ENCODE results near the gene CSNK2A1. TPM values are rescaled to one million over a fixed set of nuclear protein-coding genes. Genes with fewer than 3 reads are reported as not detected.
A peak's percentile ranks its signal among the peaks of the same experiment; 100 is the strongest.

The CSNK2A1 gene
- polyA plus RNA-seq, 3 donors: 31.7 to 55.5 (median 35.2) TPM

DNA sequence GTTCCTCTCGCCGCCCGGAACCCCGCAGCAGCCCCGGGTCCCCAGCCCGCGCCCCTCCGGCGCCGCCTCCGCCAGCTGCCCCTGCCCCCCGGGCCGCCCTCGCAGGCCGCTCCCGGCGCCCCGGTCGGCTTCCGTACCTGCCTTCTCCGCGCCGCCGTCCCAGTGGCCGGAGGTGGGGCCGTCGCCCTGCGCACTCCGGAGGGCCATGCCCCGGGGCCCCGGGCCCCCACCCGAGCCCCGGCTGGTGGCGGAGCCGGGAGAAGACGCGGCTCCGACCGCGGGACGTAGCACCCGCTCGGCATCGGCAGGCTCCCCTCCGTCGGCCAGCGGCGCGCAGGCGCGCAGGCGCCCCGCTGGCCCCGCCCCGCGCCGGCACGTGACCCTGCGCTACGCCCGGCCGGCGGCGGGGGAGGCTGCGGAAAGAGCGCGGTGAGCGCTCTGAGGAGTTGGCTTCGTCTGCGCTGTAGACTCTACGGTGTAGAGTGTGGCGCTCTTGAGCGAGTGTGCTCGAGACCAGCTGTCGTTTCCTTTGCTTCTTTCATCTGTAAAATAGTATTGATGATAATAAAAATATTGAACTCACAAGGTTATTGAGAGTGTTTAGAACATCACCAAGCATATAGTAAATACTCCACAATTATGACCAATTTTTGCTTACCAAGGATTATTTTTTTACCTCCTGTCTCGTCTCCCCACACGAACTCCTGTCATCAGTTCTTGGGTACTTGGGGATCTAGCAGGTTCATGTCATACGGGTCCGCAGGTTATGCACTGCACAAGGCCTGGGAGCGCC, 81.2 kb downstream of the CSNK2A1 start, which contains the start of gene TBC1D20:
Gene TBC1D20, minus strand, starts transcription at position 335 of the 793 bp plus-strand sequence. Its CDS starts 128 bp downstream, at position 207.
- peak within 1 kb of the TSS; percentile 78 to 91 (median 86) for H3K27ac Mint-ChIP-seq
- peaks cover 22 to 27% of the 10 kb centered on the region in 2 donors for H3K4me1 ChIP-seq (ENCODE audit: control insufficient read depth in 1 of 2, insufficient read depth in 2 of 2, low read length in 2 of 2)
- H3K36me3 ChIP-seq (replicated peaks in 1 of 2; ENCODE audit: control insufficient read depth in 1 of 2, insufficient read depth in 2 of 2, low read length in 2 of 2): no peaks in the 10 kb centered on the region
- intact Hi-C loops (cut with micrococcal nuclease): loop anchor here (5.0 kb wide), 1 partner anchor 55 kb away; the partner anchor contains the start of gene RBCK1 (in 2 of the 2)
- H3K27ac ChIP-seq (ENCODE audit: low read depth in 1 of 2, low read length in 2 of 2): peak within 1 kb of the TSS; percentile 55 to 76
- H3K4me3 Mint-ChIP-seq: peak within 1 kb of the TSS; percentile 93 to 98
- H2AFZ ChIP-seq (ENCODE audit: insufficient read depth, low read depth, low read length, poor library complexity, severe bottlenecking): peak within 1 kb of the TSS; percentile 88
- no peaks in the 10 kb centered on the region for H3K36me3 Mint-ChIP-seq
- peaks cover 0 to under 1% of the 10 kb centered on the region in 2 donors for H3K9me3 ChIP-seq (replicated peaks in 1 of 2; ENCODE audit: control insufficient read depth in 1 of 2, insufficient read depth in 1 of 2, low read length in 2 of 2)
- peaks cover 0 to 6% (median 5%) of the 10 kb centered on the region in 3 donors for H3K27me3 Mint-ChIP-seq (ENCODE audit: low read depth in 3 of 3)
- no peaks in the 10 kb centered on the region for H3K27me3 ChIP-seq (ENCODE audit: control insufficient read depth in 2 of 2, insufficient read depth in 2 of 2, low read length in 2 of 2)
- peaks cover 44% of the 10 kb centered on the region for H4K20me1 ChIP-seq (ENCODE audit: insufficient read depth, low read length)
- peaks cover 49% of the 10 kb centered on the region for H3K79me2 ChIP-seq (ENCODE audit: insufficient read depth, low read length)
- peak within 1 kb of the TSS; percentile 83 for H3K9ac ChIP-seq (ENCODE audit: insufficient read depth, low read length, poor library complexity, severe bottlenecking)
- peak within 1 kb of the TSS; percentile 86 for H3K4me2 ChIP-seq (replicated peaks; ENCODE audit: extremely low read depth, low read length, poor library complexity, severe bottlenecking)
- peaks cover 32% of the 10 kb centered on the region for H3K4me1 Mint-ChIP-seq
- DNase-seq: peak; percentile 74 to 85 (median 81)
- no peak for TF ChIP-seq CTCF (IDR thresholded peaks at IDR 0.05)
- peaks cover under 1 to 8% (median 5%) of the 10 kb centered on the region in 7 donors for H3K9me3 Mint-ChIP-seq
- WGBS (ENCODE audit: insufficient coverage): 1% methylated on average over 65 of the region's 80 CpGs
- peak within 1 kb of the TSS; percentile 79 to 94 (median 90) for H3K4me3 ChIP-seq (replicated peaks in 1 of 3; ENCODE audit: low read depth in 2 of 3, low read length in 3 of 3)
